Measurements from ENCODE around the gene PAX7. TPM values are rescaled to one million over a fixed set of nuclear protein-coding genes. Genes with fewer than 3 reads are reported as not detected.

Gene PAX7
- total RNA-seq, 1 donor from 2014 or later, result not detected

GRCh38 chr1:18727956-18728355 lies 97.3 kb downstream of the PAX7 start:
- POLR2A ChIA-PET, result no interaction called here
- intact Hi-C loops (cut with micrococcal nuclease), result no loop called here
- peaks cover 29% of the 10 kb centered on the region for H3K27me3 Mint-ChIP-seq

GRCh38 chr1:18730321-18730720 lies 99.7 kb downstream of the PAX7 start:
- ChIA-PET CTCF (no interaction called here), POLR2A (no interaction called here)
- no peak for ATAC-seq (ENCODE audit: low read depth)
- Mint-ChIP-seq H3K36me3 (ENCODE audit: low read depth) (no peaks in the 10 kb centered on the region), H3K4me3 (no peak overlapping the region), H3K27me3 (peaks cover 31% of the 10 kb centered on the region), H3K9me3 (no peaks in the 10 kb centered on the region), H3K27ac (no peak overlapping the region), H3K4me1 (no peaks in the 10 kb centered on the region)
- intact Hi-C loops (cut with micrococcal nuclease), result no loop called here
- DNase-seq, result no peak
- TF ChIP-seq, protein P1, sequence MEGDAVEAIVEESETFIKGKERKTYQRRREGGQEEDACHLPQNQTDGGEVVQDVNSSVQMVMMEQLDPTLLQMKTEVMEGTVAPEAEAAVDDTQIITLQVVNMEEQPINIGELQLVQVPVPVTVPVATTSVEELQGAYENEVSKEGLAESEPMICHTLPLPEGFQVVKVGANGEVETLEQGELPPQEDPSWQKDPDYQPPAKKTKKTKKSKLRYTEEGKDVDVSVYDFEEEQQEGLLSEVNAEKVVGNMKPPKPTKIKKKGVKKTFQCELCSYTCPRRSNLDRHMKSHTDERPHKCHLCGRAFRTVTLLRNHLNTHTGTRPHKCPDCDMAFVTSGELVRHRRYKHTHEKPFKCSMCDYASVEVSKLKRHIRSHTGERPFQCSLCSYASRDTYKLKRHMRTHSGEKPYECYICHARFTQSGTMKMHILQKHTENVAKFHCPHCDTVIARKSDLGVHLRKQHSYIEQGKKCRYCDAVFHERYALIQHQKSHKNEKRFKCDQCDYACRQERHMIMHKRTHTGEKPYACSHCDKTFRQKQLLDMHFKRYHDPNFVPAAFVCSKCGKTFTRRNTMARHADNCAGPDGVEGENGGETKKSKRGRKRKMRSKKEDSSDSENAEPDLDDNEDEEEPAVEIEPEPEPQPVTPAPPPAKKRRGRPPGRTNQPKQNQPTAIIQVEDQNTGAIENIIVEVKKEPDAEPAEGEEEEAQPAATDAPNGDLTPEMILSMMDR (IDR thresholded peaks at IDR 0.05), result no peak

More at GRCh38 chr1:18727956-18728355, 97.3 kb downstream of the PAX7 start:
- TF ChIP-seq, protein P1 (IDR thresholded peaks at IDR 0.05), result no peak
- Mint-ChIP-seq H3K4me3 (no peak overlapping the region), H3K36me3 (ENCODE audit: low read depth) (no peaks in the 10 kb centered on the region), H3K4me1 (no peaks in the 10 kb centered on the region), H3K27ac (no peak overlapping the region), H3K9me3 (no peaks in the 10 kb centered on the region)
- ATAC-seq (ENCODE audit: low read depth) (no peak), DNase-seq (no peak)
- CTCF ChIA-PET, result no interaction called here

GRCh38 chr1:18731148-18731547 lies 100.5 kb downstream of the PAX7 start:
- Mint-ChIP-seq H3K27me3 (peaks cover 26% of the 10 kb centered on the region), H3K36me3 (ENCODE audit: low read depth) (no peaks in the 10 kb centered on the region), H3K9me3 (no peaks in the 10 kb centered on the region), H3K27ac (no peak overlapping the region), H3K4me3 (no peak overlapping the region), H3K4me1 (no peaks in the 10 kb centered on the region)
- ChIA-PET CTCF (no interaction called here), POLR2A (no interaction called here)
- no peak for ATAC-seq (ENCODE audit: low read depth)
- TF ChIP-seq, protein P1 (IDR thresholded peaks at IDR 0.05), result no peak
- intact Hi-C loops (cut with micrococcal nuclease), result no loop called here
- DNase-seq, result no peak

DNA sequence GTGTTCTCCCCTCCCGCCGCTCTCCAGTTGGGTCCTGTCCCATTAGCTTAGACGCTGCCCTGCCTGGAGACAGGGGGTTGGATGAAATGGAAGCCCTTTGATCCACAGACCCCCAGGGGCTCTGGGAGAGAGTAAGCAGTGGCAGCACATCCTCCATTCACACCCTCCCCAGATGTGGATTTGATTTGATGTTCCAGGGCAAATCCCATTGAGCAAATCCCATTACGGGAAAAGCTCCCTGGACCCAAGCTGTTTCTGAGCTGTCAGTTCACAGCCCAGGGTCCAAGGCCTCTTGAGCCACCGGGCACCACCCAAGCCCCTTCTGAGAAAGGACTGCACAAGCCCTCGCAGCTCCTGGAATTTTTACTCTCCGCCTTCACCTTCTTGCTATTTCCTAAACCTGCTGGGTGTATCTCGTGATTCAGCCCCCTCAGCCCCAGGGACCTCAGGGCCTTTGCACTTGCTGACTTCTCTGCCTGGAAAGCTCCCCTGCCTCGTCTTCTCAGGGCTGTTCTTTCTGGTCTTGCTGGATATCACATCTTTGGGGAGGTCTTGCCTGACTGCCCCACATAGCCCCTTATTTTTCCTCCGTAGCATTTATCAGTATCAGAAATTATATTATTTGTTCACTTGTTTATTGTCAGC lies 101.1 kb downstream of the PAX7 start:
- intact Hi-C loops (cut with micrococcal nuclease), result no loop called here
- ChIA-PET POLR2A (no interaction called here), CTCF (no interaction called here)
- Mint-ChIP-seq H3K27ac (no peak overlapping the region), H3K36me3 (ENCODE audit: low read depth) (no peaks in the 10 kb centered on the region), H3K4me1 (no peaks in the 10 kb centered on the region), H3K4me3 (no peak overlapping the region), H3K9me3 (no peaks in the 10 kb centered on the region), H3K27me3 (peaks cover 23% of the 10 kb centered on the region)
- no peak for DNase-seq
- no peak for ATAC-seq (ENCODE audit: low read depth)
- TF ChIP-seq, protein P1 (IDR thresholded peaks at IDR 0.05), result no peak

DNA sequence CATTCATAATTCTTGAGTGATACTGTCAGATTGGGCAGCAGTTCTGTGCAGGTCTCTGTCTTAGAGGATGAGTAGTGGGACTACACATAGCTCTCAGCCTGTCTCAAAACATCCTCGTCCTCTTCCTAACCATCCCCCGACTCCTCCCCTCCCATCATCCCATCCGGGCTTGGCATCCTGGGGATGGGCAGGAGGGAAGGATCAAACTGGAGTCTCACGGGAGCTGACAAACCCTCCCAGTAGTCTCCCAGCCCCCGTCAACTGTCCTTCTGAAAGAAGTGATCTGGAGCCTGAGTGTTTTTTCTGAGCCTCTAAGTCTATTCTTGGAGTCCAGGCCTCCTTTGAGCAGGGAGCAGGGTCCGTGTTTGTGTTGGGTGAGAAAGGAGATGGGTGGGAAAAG lies 102.0 kb downstream of the PAX7 start:
- no peaks in the 10 kb centered on the region for H3K4me1 Mint-ChIP-seq
- DNase-seq, result no peak
- no peak overlapping the region for H3K27ac Mint-ChIP-seq
- TF ChIP-seq, protein P1 (IDR thresholded peaks at IDR 0.05), result no peak
- H3K9me3 Mint-ChIP-seq, result no peaks in the 10 kb centered on the region
- CTCF ChIA-PET, result no interaction called here
- ATAC-seq (ENCODE audit: low read depth), result no peak
- peaks cover 20% of the 10 kb centered on the region for H3K27me3 Mint-ChIP-seq
- POLR2A ChIA-PET, result no interaction called here
- intact Hi-C loops (cut with micrococcal nuclease), result no loop called here
- no peak overlapping the region for H3K4me3 Mint-ChIP-seq
- no peaks in the 10 kb centered on the region for H3K36me3 Mint-ChIP-seq (ENCODE audit: low read depth)
